ENCODE results near the gene SPEM3.

- TF ChIP-seq POLR2AphosphoS5 (IDR thresholded peaks at IDR 0.05; ENCODE audit: low read depth, low read length) (no peak), REST (IDR thresholded peaks at IDR 0.05; ENCODE audit: insufficient read depth in 1 of 2, low read depth in 2 of 2, low read length in 2 of 2) (no peak), TAF1 (IDR thresholded peaks at IDR 0.05; ENCODE audit: borderline replicate concordance, insufficient read depth, low read length) (no peak), SIN3A (IDR thresholded peaks at IDR 0.05; ENCODE audit: borderline replicate concordance, insufficient read depth, low read length) (no peak), FOXP2 (optimal IDR thresholded peaks at IDR 0.05; ENCODE audit: borderline replicate concordance, extremely low read depth, extremely low read length, insufficient read depth) (no peak)
These were observed 34.8 kb downstream of the SPEM3 start for GRCh38 chr17:7463372-7463846.
